GM18498 (cell line): Measurements from ENCODE around the gene HSD11B1L.
A peak's percentile ranks its signal among the peaks of the same experiment; 100 is the strongest.
"Not testable (repeated sequence)": the region's sequence is repeated elsewhere in the genome, so short reads cannot be mapped to it uniquely, and the experiment has no call there.

Source experiments
- ATAC-seq: cut with Tn5 transposase; IDR thresholded peaks from one replicate; pipeline ENCODE4 v1.9.1; 2021; ENCODE audit warnings: mild to moderate bottlenecking, moderate library complexity; ENCODE audit not compliant: unreplicated experiment

The HSD11B1L gene

GRCh38 chr19:5719961-5720790 lies 39.3 kb downstream of the HSD11B1L start, which contains the start of the genes CATSPERD and LONP1:
Gene CATSPERD (plus strand): TSS chr19:5720637. CDS start chr19:5720738, 101 bp downstream.
Gene LONP1 (minus strand): TSS chr19:5720146. CDS start chr19:5720132, 14 bp downstream.
- peak; percentile 89 for ATAC-seq

GRCh38 chr19:5727453-5728050 lies 46.7 kb downstream of the HSD11B1L start:
- no peak for ATAC-seq

GRCh38 chr19:5733172-5733571 lies 52.3 kb downstream of the HSD11B1L start:
- ATAC-seq = not testable (repeated sequence)
